BE2C (cell line): ENCODE results near the gene DYNC1LI1.

ENCODE experiments used
- DNase-seq: peaks from one replicate; pipeline ENCODE4 v3.0.0-alpha.2; 2020
- H3K27me3 ChIP-seq: fragments of 250-450 bp; sonication (Bioruptor Pico); 2 replicates; pipeline ENCODE4 v1.5.1; 2020; ENCODE audit warnings: mild to moderate bottlenecking
- H3K36me3 ChIP-seq: fragments of 250-450 bp; sonication (Bioruptor Pico); 2 replicates; pipeline ENCODE4 v1.5.1; 2020; ENCODE audit warnings: mild to moderate bottlenecking
- H3K4me1 ChIP-seq: fragments of 250-450 bp; sonication (Bioruptor Pico); 2 replicates; pipeline ENCODE4 v1.5.1; 2020
- H3K4me3 ChIP-seq: 2 replicates; pipeline ENCODE4 v1.5.1; 2011; ENCODE audit warnings: low read depth, low read length
- H3K9me3 ChIP-seq: fragments of 250-450 bp; sonication (Bioruptor Pico); 2 replicates; pipeline ENCODE4 v1.5.1; 2020
- TF ChIP-seq, protein P1 (sequence below): IDR thresholded peaks from 2 replicates; pipeline ENCODE4 v1.5.1; 2012; ENCODE audit warnings: mild to moderate bottlenecking, low read depth, low read length

DYNC1LI1 gene

DNA sequence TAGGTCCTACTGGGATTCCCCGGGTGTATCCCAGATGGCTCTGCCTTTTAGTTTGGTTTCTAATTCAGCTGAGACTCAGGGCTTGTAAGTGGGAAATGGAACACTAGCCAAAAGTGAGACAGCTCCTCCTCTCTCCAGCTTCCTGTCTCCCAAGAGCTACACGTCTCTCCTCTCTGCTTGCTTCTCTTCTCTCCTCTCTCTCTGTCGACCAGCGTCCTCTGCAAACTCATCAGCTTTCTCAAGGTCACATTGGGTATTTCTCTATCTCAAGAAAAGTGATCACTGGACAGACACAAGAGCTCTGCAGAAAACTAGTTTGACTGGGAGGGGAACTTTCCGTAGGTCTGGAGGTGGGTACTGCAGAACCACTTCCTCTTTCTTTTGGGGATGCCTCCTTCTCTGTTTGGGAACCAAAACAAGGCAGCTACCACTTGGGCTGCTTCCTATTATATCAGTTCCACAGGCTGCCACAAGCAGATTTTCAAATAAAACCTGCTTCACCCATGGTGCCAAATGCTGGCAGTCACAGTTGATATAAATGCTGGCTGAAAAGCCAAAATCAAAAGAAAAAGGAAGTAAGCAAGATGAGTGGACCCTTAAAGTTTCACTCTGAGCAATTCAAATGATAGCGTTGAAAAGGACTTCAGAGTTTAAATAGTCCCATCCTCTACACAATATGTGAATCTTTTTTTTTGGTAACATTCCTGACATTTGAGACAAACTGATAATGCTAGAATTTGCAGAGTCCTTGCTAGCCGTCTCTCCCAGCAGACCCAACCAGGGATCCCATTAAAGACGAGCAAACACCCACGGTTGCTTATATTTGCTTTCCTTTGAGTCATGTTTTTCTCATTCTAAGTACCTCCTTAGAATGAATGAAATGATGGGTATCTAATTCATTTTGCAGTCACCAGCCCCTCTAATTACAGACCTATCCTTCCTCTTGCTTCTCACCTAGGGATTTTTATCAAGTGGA is 7.2 kb upstream of the DYNC1LI1 start:
- no peak for DNase-seq

DNA sequence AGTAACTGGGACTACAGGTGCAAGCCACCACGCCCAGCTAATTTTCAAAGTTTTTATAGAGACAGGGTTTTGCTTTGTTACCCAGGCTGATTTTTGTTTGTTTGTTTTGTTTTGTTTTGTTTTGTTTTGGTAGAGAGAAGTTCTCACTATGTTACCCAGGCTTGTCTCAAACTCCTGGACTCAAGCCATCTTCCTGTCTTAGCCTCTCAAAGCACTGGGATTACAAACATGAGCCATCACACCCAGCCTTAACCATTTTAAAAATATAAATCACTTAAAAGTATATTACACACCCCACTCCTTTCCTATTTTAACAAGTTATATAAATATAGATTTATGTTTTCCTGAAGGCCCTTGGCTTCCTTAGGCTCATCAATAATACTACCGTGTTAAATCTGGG is 6.5 kb upstream of the DYNC1LI1 start:
- Histone ChIP-seq H3K9me3 (no peaks in the 10 kb centered on the region), H3K27me3 (no peaks in the 10 kb centered on the region), H3K36me3 (no peaks in the 10 kb centered on the region), H3K4me1 (no peaks in the 10 kb centered on the region), H3K4me3 (no peak overlapping the region)
- TF ChIP-seq, protein P1, sequence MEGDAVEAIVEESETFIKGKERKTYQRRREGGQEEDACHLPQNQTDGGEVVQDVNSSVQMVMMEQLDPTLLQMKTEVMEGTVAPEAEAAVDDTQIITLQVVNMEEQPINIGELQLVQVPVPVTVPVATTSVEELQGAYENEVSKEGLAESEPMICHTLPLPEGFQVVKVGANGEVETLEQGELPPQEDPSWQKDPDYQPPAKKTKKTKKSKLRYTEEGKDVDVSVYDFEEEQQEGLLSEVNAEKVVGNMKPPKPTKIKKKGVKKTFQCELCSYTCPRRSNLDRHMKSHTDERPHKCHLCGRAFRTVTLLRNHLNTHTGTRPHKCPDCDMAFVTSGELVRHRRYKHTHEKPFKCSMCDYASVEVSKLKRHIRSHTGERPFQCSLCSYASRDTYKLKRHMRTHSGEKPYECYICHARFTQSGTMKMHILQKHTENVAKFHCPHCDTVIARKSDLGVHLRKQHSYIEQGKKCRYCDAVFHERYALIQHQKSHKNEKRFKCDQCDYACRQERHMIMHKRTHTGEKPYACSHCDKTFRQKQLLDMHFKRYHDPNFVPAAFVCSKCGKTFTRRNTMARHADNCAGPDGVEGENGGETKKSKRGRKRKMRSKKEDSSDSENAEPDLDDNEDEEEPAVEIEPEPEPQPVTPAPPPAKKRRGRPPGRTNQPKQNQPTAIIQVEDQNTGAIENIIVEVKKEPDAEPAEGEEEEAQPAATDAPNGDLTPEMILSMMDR: no peak
- no peak for DNase-seq

More for the DNA sequence above, 7.2 kb upstream of the DYNC1LI1 start:
- TF ChIP-seq, protein P1: no peak
- no peaks in the 10 kb centered on the region for H3K4me1 ChIP-seq
- H3K9me3 ChIP-seq: no peaks in the 10 kb centered on the region
- H3K4me3 ChIP-seq: no peak overlapping the region
- H3K27me3 ChIP-seq: no peaks in the 10 kb centered on the region
- H3K36me3 ChIP-seq: no peaks in the 10 kb centered on the region

DNA sequence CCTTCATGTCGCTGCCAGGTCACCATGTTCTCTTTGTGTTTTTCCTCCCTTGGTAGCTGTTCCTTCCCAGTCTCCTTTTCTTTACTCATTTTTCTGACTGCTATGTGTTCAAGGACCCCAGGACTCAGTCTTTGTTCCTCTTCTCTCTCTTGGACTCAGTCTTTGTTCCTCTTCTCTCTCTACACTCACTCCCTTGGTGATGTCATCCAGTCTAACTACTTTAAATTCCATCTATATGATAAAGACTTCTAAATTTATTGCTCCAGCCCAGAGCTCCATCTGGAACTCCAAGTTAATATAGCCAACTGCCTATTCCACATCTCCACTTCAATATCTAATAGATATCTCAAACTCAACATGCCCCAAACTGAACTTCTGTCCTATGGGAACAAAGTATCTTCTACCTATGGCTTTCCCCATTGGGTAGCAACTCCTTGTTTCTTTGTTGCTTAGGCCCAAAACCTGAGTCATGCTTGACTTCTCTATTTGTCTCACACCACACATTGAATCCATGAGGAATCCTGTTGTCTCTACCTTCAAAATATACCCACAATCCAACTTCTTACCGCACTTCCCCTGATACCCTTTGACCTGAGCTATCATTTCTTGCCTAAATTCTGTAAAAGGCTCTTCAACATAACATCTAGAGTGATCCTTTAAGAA is 4.9 kb upstream of the DYNC1LI1 start:
- no peaks in the 10 kb centered on the region for H3K27me3 ChIP-seq
- DNase-seq: no peak

DNA sequence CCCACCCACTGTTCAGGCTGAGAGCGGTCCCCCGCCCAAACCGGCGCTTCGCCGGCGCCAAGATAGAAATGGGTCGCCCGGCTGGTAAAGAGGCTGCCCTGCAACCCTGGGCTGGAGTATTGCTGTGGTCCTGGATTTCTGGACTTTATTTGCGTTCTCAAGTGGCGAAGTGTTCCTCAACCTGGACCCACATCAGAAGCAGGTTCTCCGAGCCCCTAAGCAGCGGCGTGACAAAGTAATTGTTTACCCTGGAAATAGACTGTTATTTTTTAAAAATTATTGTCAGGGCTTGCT is 481 bp upstream of the DYNC1LI1 start:
- Histone ChIP-seq H3K36me3 (peaks cover 3% of the 10 kb centered on the region; the same call in 1 of the 2 replicates), H3K4me3 (peak overlapping the region; percentile 74), H3K4me1 (no peaks in the 10 kb centered on the region), H3K27me3 (no peaks in the 10 kb centered on the region), H3K9me3 (no peaks in the 10 kb centered on the region)
- TF ChIP-seq, protein P1: no peak
- no peak for DNase-seq

More for the DNA sequence above, 4.9 kb upstream of the DYNC1LI1 start:
- Histone ChIP-seq H3K36me3 (no peaks in the 10 kb centered on the region), H3K4me1 (no peaks in the 10 kb centered on the region), H3K4me3 (no peak overlapping the region), H3K9me3 (no peaks in the 10 kb centered on the region)
- TF ChIP-seq, protein P1: no peak

DNA sequence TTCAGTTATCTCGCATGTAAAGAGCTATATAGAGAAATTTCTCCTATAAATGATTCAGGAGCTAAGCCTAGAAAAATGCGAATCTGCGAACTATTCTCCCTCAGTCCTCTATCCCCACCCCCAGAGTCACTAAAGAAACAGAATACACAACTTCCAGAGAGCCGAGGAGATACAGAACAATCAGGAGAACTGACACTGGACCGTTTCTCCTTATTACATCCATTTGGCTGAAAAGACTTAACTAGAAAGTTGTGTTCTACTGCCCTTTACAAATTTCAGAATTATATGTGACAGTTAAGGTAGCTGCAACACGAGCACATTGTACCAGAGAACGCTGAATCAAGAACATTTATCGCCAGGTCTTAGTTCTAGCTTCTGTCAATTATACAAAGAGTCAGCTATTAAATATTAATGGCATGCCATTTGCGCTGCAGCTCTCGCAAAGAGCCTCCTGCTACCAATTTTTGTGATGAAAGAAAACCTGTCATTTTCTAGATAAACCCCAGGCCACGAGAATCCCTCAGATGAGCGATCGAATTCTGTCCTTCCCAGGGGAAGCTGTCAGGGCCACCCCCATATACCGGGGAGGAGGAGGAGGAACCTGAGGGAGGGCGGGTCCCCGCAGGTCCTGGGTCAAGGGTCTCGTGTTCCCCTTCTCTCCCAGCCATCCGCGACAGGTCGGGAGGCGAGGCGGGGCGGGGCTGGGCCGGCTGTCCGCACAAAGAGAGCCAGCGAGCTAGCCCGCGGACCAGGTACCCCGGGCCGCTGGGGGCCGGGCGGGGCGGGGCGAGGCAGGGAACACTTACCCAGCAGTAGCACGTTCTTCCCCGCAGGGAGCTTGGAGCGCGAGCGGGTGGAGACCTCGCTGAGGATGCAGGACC is 878 bp downstream of the DYNC1LI1 start:
- Histone ChIP-seq H3K9me3 (no peaks in the 10 kb centered on the region), H3K4me3 (peak overlapping the region; percentile 74), H3K4me1 (no peaks in the 10 kb centered on the region), H3K36me3 (peaks cover 3% of the 10 kb centered on the region; the same call in 1 of the 2 replicates), H3K27me3 (no peaks in the 10 kb centered on the region)
- TF ChIP-seq, protein P1: no peak
- peak; percentile 60 for DNase-seq
